HL-60/S4 treated with retinoic acid at 250 ng/mL for 4 days and 3 days (cell line): ENCODE results near the gene SLC50A1.

Experiments used
- in situ Hi-C: fragments of 300-500 bp; cut with MboI; formaldehyde crosslinking; loops from 2 replicates; pipeline ENCODE4 v1.7.0; 2022; ENCODE audit warnings: low sequenced_read_pairs

Gene SLC50A1

GRCh38 chr1:155135415-155136028, at the start of gene SLC50A1:
TSS of gene SLC50A1 (plus strand) at chr1:155135852. CDS start at chr1:155135912, 60 bp downstream.
- in situ Hi-C loops, result no loop called here

GRCh38 chr1:155086128-155086741, 49.4 kb upstream of the SLC50A1 start:
- in situ Hi-C loops, result no loop called here

- in situ Hi-C loops, result no loop called here
These were observed 48.7 kb upstream of the SLC50A1 start for GRCh38 chr1:155086856-155087535.

DNA sequence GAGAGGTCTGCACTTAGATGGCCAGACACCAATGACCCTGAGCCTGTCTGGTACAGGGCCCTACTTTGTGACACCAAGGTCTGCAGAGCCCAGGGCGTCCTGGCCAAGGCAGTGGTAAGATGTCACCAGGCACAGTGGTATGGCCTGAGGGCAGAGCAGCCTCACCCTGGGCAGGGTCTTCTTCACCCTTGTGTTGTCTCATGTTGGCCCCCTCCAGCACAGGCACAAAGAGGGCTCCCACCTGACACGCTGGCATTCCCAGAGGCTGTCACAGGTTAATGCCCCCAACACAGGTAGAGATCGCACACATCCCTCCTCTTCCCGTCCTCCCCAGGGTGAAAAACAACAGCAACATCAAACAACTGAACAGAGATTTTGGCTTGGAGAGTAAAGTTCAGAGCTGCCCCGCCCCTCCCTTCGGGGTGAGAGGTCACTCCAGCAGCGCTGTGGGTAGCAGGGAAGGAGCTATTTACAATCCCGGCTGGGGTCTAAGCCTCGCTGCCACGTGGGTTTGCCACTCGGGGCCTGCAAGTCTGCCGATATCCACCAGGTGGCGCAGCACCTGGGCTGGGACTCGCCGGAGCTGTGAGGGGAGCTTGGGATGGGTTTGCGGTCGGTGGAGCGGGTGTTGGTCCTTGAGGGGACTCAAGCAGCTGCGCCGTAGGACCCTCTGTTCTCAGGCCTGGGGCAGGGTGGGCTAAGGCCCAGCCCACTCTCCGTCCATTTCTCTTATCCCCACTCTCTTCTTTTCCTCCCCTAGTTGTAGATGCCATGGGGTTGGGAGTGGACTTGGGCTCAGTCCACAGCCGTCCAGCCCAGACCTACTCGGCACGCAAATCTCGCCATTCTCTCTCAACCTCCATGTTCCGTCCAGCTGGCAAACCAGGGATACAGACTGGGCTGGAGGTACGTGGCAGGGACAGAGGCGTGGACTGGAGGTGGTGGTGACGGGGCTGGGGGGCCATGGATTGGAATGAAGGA, 44.3 kb upstream of the SLC50A1 start:
- in situ Hi-C loops, result no loop called here

- in situ Hi-C loops, result no loop called here
These were observed 43.5 kb upstream of the SLC50A1 start for GRCh38 chr1:155092131-155092530.

GRCh38 chr1:155092641-155093040, 43.0 kb upstream of the SLC50A1 start:
- in situ Hi-C loops, result no loop called here

- in situ Hi-C loops, result no loop called here
These were observed 41.6 kb upstream of the SLC50A1 start for GRCh38 chr1:155093911-155094621.

DNA sequence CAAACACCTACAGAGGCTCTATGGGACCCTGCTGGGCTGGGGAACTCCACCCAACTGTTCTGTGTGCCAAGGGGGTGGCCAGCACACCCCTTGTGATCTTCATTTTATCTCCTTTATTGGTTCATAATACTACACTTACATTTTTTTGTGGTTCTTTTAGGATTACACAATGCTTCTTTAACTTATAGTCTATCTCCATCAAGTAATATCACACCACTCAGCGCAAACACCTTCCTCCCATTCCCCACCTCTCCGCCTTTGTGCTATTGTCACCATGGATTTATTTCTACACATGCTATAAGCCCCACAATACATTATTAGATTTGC, 41.1 kb upstream of the SLC50A1 start:
- in situ Hi-C loops, result no loop called here

- in situ Hi-C loops, result loop anchor here (5.0 kb wide), 1 partner anchor 68 kb away; no protein-coding TSS in a partner anchor
These were observed 36.3 kb upstream of the SLC50A1 start for GRCh38 chr1:155099331-155099730.

DNA sequence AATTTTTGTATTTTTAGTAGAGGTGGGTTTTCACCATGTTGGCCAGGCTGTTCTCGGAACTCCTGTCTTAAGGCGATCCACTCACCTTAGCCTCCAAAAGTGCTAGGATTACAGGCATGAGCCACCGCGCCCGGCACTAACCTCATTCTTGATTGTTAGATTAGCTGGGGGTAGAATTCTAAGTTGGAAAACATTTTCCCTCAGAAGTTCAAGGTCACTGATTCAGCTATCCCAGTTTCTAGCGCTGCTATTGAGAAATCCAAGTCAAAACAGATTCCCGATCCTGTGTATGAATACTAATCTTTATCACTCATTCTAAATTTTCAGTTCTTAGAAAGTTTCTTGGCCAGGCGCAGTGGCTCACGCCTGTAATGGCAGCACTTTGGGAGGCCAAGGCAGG, 32.3 kb upstream of the SLC50A1 start:
- in situ Hi-C loops, result no loop called here

DNA sequence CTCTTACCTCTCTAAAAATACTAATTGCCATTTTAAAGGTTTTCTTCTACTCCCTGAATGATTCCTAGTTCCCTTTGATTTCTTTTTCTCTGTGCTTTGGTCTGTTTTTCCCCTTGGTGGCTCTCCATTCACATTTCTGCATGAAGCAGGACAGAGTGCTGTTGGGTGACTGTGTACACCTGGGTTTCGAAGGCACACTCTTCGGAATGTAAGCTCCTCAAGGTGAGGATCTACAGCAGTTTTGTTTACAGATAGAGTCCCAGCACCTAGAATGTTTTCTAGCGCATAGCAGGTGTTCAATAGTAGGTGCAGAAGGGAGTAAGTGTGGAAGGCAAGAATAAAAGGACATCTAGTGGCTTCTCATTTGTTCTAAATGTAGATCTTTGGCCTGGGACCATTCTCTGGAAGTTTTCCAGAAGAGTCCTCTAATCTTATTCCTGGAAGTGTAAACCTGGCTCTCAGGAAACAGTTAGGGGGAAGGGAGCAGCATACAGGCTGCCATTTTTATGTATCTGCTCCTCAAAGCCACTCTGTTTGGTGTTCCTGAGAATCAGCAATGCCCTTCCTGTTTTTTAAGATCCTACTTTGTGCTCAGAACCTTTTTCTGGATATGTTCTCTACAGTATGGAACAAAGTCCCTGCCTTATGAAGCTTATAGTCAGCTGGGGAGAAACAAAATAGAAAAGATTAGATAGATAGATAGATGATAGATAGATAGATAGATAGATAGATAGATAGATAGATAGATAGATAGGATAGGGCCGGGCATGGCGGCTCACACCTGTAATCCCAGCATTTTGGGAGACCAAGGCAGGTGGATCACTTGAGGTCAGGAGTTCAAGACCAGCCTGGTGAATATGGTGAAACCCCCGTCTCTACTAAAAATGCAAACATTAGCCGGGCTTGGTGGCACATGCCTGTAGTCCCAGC, 30.8 kb upstream of the SLC50A1 start:
- in situ Hi-C loops, result no loop called here

DNA sequence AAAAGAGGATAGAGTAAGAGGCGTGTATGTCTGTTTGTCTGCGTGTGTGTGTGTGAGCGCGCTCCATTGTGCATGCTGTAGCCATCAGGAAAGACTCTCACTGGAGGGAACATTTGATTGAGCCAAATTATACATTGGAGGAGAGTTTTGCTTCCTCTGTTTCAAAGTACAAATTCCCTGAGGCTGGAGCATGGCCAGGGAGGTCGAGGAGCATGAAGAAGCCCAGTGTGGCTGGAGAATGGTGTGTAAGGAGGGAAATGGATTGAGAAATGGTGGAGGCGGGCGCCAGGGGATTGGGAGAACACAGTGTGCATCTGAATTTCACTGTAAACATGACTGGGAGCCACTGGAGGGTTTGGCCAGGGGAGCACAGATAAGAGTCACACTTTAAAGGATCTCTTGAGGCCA, 30.0 kb upstream of the SLC50A1 start:
- in situ Hi-C loops, result no loop called here

- in situ Hi-C loops, result no loop called here
These were observed 28.8 kb upstream of the SLC50A1 start for GRCh38 chr1:155106862-155107261.

GRCh38 chr1:155107309-155108264, 28.1 kb upstream of the SLC50A1 start:
- in situ Hi-C loops, result no loop called here

GRCh38 chr1:155108296-155108695, 27.4 kb upstream of the SLC50A1 start:
- in situ Hi-C loops, result no loop called here

DNA sequence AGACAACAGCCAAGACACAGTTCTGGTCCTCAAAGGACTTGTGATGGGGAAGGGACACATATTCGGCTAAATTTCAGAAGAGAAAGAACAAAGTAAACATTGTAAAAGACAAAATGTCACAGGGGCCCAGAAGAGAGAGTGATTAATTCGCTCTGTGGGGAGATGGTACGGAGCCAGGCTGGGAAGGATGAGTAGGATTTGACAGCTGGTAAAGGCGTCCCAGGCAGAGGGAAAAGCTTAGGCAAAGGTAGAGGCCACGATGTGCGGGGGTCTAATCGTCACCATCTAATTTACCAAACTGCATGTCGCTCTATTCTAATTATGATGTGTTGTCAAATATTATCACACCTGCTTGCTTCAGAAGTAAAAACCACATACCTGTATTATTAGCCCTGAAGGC, 25.3 kb upstream of the SLC50A1 start:
- in situ Hi-C loops, result no loop called here

DNA sequence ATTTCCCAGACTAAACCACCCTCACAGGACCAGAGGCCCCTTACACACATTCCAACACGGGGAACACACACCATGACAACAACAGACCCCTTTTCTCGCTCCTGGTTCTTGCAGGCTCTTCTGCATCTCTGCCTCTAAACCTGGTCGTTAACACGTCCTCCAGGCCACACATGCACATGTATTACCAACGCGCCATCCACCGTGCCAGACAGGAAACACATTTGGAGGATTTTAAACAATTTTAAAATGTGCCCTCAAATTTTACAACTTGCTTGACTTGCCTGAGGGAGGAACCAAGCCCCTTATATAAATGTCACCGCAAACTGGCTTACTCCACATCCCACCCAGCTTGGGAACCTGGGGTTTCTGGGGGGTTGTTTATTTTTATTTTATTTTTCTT, 24.8 kb upstream of the SLC50A1 start:
- in situ Hi-C loops, result no loop called here

DNA sequence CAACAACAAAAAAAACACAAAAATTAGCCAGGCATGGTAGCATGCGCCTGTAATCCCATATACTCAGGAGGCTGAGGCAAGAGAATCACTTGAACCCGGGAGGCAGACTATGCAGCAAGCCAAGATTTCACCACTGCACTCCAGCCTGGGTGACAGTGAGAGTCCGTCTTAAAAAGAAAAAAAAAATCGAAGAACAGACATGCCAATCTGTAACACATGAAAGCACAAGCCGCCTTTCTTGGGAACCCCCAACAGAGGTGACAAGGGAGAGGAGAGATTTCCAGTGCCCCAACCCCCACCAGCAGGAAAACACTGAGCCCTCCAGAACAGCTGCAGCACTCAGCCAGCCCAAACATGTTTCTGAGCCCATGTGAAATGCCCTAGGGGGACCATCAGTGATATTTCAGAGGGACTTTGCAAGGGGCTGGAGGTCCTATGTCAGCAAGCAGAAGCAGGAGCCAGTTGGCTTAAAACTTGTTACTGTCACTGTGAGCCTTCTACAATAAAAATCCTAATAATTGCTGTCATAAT, 22.1 kb upstream of the SLC50A1 start:
- in situ Hi-C loops, result no loop called here
